ENCODE data around the gene NRG2.

The NRG2 gene

GRCh38 chr5:140042643-140043507, at the start of gene NRG2:
NRG2 (minus strand) TSS chr5:140043299.
- DNase-seq: peak; percentile 53

DNA sequence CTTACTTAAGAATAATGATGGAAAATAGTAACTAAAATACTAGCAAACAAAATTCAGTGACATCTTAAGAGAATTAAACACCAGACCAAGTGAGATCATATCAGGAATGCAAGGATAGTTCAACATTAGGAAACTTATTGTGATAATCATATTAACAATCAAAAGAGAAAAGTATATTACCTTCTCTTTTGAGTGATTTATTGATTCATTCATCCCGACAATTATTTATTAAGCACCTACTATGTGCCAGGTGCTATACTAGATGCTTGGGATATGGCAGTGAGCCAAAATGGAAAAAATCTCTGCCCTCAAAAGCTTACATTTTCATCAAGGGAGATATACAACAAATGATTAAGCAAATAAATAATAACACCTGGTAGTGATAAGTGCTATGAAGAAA, 47.2 kb upstream of the NRG2 start:
- DNase-seq: no peak

GRCh38 chr5:140084541-140084940, 41.4 kb upstream of the NRG2 start:
- no peak for DNase-seq

- no peak for DNase-seq
Observed at GRCh38 chr5:140083650-140084049, 40.6 kb upstream of the NRG2 start.

GRCh38 chr5:140083120-140083519, 40.0 kb upstream of the NRG2 start:
- no peak for DNase-seq

GRCh38 chr5:140076788-140077187, 33.7 kb upstream of the NRG2 start:
- DNase-seq: no peak

DNA sequence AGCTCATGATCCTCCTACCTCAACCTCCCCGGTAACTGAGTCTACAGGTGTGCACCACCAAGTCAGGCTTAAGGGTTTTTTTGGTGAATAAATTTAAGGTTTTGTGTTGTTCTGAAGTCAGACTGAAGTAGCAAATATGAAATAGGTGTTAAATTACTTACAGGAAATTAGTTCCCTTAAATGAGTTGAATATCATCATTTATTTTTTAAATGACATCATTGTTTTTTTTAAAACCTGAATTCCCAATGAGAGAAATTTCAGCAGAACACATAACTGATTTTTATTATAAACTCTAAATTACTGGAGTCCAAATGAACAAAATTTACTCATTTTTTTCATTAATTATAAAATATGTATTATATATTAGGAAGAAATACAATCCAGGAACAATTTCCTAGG, 33.0 kb upstream of the NRG2 start:
- DNase-seq: no peak

GRCh38 chr5:140075371-140075770, 32.3 kb upstream of the NRG2 start:
- no peak for DNase-seq

DNA sequence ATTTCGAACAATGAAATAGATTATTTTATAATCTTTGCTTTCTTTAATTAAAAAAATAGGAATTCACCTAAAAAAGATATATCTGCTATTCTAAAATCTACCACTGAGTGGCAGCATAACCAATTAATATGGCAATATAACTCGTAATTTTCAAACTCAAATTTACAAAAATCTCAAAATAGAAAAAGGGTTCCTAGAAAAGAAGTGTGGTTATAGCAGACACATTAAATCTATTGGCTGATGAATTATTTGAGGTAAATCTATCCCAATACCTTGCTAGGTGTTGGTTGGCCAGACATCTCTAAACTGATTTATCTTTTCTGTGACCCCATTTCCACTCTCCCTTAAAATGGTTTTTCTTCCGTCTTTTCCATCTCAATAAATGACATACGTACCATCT, 30.2 kb upstream of the NRG2 start:
- no peak for DNase-seq

DNA sequence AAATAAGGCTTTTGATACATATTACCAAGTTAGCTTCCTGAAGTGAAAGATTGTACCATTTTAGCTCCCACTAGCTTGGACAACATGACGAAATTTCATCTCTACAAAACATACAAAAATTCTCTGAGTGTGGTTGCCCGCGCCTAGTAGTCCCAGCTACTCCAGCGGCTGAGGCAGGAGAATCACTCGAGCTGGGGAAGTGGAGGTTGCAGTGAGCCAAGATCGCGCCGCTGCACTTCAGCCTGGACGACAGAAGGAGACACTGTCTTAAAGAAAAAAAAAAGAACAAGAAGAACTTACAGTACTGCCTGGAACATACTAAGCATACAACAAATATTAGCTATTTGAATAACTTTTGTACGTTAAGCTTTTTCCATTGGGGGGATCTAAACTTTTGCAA, 29.7 kb upstream of the NRG2 start:
- DNase-seq: no peak

DNA sequence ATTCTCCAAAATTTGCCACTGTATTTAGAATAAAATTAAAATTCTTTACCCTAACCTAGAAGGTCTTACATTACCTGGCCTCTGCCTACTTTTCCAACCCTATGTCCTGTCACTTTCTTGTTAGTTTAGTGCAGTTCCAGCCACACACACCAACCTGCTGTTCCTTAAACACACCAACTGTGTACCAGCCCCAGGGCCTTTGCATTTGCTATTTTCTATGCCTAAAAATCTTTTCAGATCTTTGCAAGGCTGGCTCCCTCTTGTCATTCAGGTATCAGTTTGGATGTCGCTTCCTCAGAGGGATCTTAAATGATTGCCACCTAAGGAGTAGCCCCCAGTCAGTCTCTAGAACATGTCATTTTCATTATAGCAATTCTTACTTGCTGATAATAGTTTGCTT, 17.7 kb upstream of the NRG2 start:
- no peak for DNase-seq

DNA sequence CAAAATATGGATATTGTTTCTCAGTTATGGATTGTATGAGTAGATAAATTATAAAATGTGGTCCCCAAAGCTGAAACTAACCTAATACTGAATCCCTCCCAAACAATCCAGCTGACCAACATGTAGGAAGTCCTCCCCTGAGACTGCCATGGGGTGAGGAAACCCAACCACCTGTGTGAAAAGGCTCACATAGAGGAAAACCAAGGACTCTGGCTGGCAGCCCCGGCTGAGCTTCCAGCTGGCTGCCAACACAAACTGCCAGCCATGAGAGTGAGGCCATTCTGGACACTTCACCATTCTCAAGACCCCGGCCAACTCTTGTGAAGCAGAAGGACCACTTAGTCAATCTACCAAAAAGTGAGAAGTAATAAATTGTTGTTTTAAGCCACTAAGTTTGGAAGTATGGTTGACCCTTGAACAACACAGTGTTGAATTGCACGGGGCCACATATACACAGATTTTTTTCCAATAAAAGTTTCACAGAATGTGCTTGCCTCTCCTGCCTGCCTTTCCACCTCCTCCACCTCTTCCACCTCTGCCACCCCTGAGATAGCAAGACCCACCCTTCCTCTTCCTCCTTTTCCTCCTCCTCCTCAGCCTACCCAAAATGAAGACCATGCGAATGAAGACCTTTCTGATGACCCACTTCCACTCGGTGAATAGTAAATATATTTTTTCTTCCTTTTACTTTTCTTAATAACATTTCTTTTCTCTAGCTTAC, 15.3 kb upstream of the NRG2 start:
- no peak for DNase-seq

DNA sequence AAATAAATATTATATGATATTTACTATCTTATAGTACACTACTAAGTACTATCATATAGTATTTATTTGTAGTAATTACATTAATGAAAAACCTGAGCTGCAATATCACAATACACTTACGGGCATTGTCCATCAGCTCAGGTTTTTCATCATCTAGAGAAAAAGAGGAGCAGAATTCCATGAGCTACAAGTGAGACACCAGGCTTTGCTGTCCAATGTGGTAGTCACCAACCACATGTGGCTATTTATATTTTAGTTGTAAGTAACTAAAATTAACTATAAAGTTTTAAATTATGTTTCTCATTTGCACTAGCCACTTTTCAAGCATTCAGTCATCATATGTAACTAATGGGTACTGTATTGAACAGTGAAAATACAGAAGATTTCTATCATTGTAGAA, 13.8 kb upstream of the NRG2 start:
- no peak for DNase-seq

- DNase-seq: no peak
Observed at GRCh38 chr5:140055152-140055551, 12.1 kb upstream of the NRG2 start.

- DNase-seq: no peak
Observed at GRCh38 chr5:140054086-140054689, 11.1 kb upstream of the NRG2 start.

GRCh38 chr5:140051950-140052349, 8.9 kb upstream of the NRG2 start:
- DNase-seq: no peak

DNA sequence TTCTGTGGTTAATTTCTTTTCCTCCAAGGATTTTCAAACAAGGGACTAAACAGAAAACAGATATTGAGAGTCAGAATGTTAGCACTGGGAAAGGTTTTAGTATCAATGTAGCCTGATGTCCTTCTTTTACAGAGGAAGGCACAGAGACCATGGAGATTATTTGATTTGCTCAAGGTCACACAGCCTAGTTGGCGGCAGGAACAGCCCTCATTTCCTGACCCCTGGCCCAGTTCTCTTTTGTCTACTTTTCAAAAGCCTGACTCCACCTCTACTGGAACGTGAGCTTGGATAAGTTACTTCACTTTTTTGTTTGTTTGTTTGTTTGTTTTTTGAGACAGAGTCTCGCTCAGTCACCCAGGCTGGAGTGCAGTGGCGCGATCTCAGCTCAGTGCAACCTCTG, 6.6 kb upstream of the NRG2 start:
- DNase-seq: no peak

GRCh38 chr5:140049205-140049604, 6.1 kb upstream of the NRG2 start:
- DNase-seq: no peak

- DNase-seq: no peak
Observed at GRCh38 chr5:140044041-140044440, 942 bp upstream of the NRG2 start.

- DNase-seq: no peak
Observed at GRCh38 chr5:140043508-140043872, 391 bp upstream of the NRG2 start.

- DNase-seq: no peak
Observed at GRCh38 chr5:140042393-140042642, 781 bp downstream of the NRG2 start.

DNA sequence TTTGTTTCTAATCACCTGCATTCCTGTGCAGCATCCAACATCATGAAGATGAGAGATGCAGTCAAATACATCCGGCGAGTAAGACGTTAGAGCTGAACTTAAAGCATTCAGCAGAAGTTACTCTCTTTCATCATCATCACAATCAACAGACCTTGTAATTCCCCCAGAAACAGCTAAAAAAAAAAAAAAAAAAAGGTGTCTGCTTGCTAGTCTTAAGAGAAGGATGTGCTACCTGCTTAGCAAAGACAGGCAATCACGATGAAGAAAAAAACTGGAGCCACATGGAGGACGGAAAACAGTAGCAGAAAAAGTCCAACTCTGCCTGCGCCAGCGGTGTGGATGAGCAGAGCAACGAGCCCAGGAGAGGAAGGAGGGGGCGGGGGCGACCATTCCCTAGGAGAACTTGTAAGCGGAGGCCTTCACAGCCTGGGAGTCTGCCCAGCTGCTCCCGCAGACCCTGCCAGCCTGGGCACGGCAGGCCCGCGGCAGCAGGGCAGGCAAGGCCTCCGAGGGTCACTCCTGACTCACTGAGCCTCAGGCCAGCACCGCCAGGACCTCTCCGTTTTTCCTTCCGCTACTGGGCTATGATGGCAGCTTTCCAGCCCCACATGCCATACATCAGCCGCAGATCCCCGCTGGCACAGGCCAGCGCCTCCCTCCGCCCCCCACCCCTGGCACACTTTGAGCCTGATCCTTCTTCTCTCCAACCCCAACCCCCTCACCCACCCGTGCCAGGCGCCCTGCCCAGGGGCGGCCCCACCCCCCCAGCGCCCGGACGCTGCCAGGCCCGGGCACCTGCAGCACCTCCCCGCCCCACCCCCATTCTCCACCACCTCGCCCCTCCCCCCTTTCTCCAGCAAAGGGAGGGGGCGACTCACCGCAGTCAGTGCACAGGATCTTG, 1.4 kb downstream of the NRG2 start:
- DNase-seq: no peak

DNA sequence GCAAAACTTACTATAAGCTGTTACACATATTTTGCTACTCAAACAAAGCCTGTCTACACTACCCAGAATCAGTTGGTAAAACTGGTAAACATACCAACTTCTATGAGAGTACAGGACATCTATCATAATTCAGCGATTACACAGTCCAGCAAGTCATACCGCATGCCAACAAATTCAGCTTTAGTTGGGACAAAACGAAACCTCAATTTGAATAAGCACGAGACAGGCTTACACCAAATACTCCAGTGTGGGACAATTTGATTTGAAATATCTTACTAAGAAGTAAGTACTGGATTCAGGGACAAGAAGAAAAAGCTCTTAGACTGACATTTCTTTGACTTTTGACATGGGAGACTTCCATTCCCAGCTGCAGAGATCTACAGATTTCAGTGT, 2.0 kb downstream of the NRG2 start:
- no peak for DNase-seq
